ENCODE data around the gene DOHH. TPM values are rescaled to one million over a fixed set of nuclear protein-coding genes. Genes with fewer than 3 reads are reported as not detected.

Gene DOHH
- total and polyA plus RNA-seq, 8 donors, result 0.45 to 21.7 (median 13.6) TPM; not detected in 1

DNA sequence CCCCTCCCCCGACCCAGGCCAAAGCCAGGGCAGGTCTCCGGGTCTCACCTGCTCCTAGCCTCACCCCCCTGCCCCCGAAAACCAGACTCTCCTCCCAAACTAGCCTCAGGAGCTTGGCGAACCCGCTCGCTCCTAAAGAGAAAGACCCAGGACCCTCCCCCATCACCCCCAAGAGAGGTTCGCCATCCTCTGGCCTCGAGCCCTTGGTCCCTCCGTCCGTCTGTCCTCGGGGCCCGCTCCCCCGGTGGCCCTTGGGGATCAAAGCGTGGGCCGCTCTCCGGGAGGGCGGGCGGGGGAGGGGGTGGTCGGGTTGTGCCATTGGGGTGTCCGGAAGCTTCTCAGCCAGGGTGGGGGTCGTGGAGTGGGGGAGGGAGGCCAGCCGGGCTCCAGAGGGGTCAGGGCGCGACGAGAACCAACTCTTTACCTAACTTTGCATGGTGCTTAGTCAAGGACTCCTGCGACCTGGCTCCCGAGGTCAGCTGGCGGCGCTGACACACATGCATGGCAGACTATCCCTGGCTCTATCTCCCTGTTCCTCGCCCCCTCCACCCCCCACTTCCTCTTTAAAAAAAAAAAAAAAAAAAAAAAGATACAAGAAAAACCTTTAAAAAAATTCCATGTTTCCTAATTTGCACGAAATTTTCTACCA lies 35.8 kb downstream of the DOHH start:
- Histone ChIP-seq H3K27ac (peak overlapping the region in 4 of 5 donors; percentile 8 to 90 (median 57)), H3K4me3 (no peak overlapping the region), H3K27me3 (no peaks in the 10 kb centered on the region), H3K9me3 (no peaks in the 10 kb centered on the region), H3K4me1 (peaks cover 12 to 74% (median 43%) of the 10 kb centered on the region in 4 donors), H3K36me3 (peaks cover 38 to 61% (median 53%) of the 10 kb centered on the region in 4 donors)
- intact Hi-C loops (cut with DNase I; ENCODE audit: low total_unique reads), result no loop called here
- WGBS, 5 donors, result 80 to 83% (median 82%) methylated on average over 23 to 31 of the region's 31 CpGs
- TF ChIP-seq EP300 (IDR thresholded peaks at IDR 0.05) (no peak), CTCF (IDR thresholded peaks at IDR 0.05) (no peak), POLR2A (IDR thresholded peaks at IDR 0.05) (no peak), POLR2AphosphoS5 (IDR thresholded peaks at IDR 0.05) (no peak)
- DNase-seq, result no peak

GRCh38 chr19:3463714-3464586 lies 36.5 kb downstream of the DOHH start:
- WGBS, 5 donors, result 77 to 88% (median 82%) methylated on average over 12 to 57 of the region's 57 CpGs
- H3K27me3 ChIP-seq, result no peaks in the 10 kb centered on the region
- intact Hi-C loops (cut with DNase I; ENCODE audit: low total_unique reads), result no loop called here
- H3K9me3 ChIP-seq, result no peaks in the 10 kb centered on the region
- H3K4me1 ChIP-seq, result peaks cover 20 to 81% (median 47%) of the 10 kb centered on the region in 4 donors
- peak overlapping the region in 4 of 5 donors; percentile 38 to 90 (median 57) for H3K27ac ChIP-seq
- DNase-seq, result no peak
- H3K36me3 ChIP-seq, result peaks cover 38 to 65% (median 54%) of the 10 kb centered on the region in 4 donors
- TF ChIP-seq POLR2AphosphoS5 (IDR thresholded peaks at IDR 0.05), result no peak
- H3K4me3 ChIP-seq, result no peak overlapping the region

DNA sequence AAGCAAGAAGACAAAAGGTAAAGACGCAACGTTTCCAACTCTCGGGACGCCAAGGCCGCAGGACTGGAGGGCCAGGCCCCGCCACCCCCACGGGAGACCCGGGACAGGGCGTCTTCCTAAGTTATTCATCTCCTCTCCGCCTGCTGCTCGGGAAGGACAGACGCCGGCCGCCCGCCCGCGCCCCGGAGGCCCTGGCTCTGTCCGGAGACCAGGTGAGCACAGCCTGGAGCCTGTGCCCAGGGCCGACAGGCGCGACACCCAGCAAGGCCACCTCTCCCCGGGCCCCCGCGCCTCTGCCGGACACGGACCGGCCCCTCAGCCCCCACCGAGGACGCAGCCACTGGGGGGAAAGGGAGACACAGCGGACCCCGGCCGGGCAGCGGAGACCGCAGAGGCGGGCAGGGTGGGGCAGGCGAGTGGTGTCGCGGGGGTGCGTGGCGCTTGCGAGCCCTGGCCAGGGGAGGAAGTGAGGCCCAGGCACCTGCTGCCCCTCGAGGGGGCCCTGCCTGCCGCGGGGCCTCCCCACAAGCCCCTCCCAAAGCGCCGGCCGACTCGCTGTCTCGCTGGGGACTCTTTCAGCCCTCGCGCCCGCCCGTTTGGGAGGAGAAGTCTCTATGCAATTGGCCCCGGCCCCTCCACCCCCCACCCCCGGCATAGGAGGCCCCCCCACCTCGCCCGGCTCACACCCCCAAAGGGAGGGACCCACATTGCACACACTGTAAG lies 37.3 kb downstream of the DOHH start:
- 72 to 86% (median 81%) methylated on average over 36 to 58 of the region's 58 CpGs for WGBS, 5 donors
- TF ChIP-seq CTCF (IDR thresholded peaks at IDR 0.05), result no peak
- TF ChIP-seq EP300 (IDR thresholded peaks at IDR 0.05), result no peak
- no peak for TF ChIP-seq POLR2AphosphoS5 (IDR thresholded peaks at IDR 0.05)
- no peak for TF ChIP-seq POLR2A (IDR thresholded peaks at IDR 0.05)
- no peaks in the 10 kb centered on the region for H3K9me3 ChIP-seq
- H3K27ac ChIP-seq, result peak overlapping the region in 4 of 5 donors; percentile 38 to 90 (median 57)
- DNase-seq, result no peak
- no peak overlapping the region for H3K4me3 ChIP-seq
- H3K36me3 ChIP-seq, result peaks cover 38 to 68% (median 57%) of the 10 kb centered on the region in 4 donors
- H3K27me3 ChIP-seq, result no peaks in the 10 kb centered on the region
- intact Hi-C loops (cut with DNase I; ENCODE audit: low total_unique reads), result no loop called here
- peaks cover 22 to 82% (median 50%) of the 10 kb centered on the region in 4 donors for H3K4me1 ChIP-seq

GRCh38 chr19:3459965-3460582 lies 40.4 kb downstream of the DOHH start:
- TF ChIP-seq CTCF (IDR thresholded peaks at IDR 0.05) (no peak), POLR2AphosphoS5 (IDR thresholded peaks at IDR 0.05) (no peak), EP300 (IDR thresholded peaks at IDR 0.05) (no peak), POLR2A (IDR thresholded peaks at IDR 0.05) (no peak)
- DNase-seq, result no peak
- Histone ChIP-seq H3K4me1 (peaks cover 36 to 83% (median 55%) of the 10 kb centered on the region in 4 donors), H3K9me3 (no peaks in the 10 kb centered on the region), H3K36me3 (peaks cover 57 to 89% (median 83%) of the 10 kb centered on the region in 4 donors), H3K27ac (peak overlapping the region; percentile 4 to 90 (median 79)), H3K4me3 (no peak overlapping the region), H3K27me3 (no peaks in the 10 kb centered on the region)
- intact Hi-C loops (cut with DNase I; ENCODE audit: low total_unique reads), result no loop called here
- WGBS, 5 donors, result 79 to 90% (median 87%) methylated on average over 7 to 15 of the region's 15 CpGs

Measured in stomach (tissue), 9 donors.